Activated naive CD8-positive, alpha-beta T cell (primary cell): ENCODE data around the gene ATG7.
"Not testable (repeated sequence)": the region's sequence is repeated elsewhere in the genome, so short reads cannot be mapped to it uniquely, and the experiment has no call there.

ENCODE experiments used
- H3K27ac Mint-ChIP-seq: one replicate; pipeline ENCODE4 v1.8.0; 2021; ENCODE audit warnings: mixed read lengths
- H3K27me3 Mint-ChIP-seq: one replicate; pipeline ENCODE4 v1.8.0; 2021; ENCODE audit warnings: mixed read lengths
- H3K36me3 Mint-ChIP-seq: one replicate; pipeline ENCODE4 v1.8.0; 2021; ENCODE audit warnings: mixed read lengths
- H3K4me1 Mint-ChIP-seq: one replicate; pipeline ENCODE4 v1.8.0; 2021; ENCODE audit warnings: low read depth, mixed read lengths
- H3K4me3 Mint-ChIP-seq: one replicate; pipeline ENCODE4 v1.8.0; 2021; ENCODE audit warnings: mild to moderate bottlenecking, mixed read lengths
- H3K9me3 Mint-ChIP-seq: one replicate; pipeline ENCODE4 v1.8.0; 2021; ENCODE audit warnings: low read depth, mixed read lengths

ATG7 gene

GRCh38 chr3:11565492-11565891 is 293.3 kb downstream of the ATG7 start:
- Mint-ChIP-seq H3K4me3 (no peak overlapping the region), H3K36me3 (no peaks in the 10 kb centered on the region), H3K9me3 (no peaks in the 10 kb centered on the region), H3K27me3 (no peaks in the 10 kb centered on the region), H3K4me1 (peaks cover 2% of the 10 kb centered on the region), H3K27ac (no peak overlapping the region)

- Mint-ChIP-seq H3K4me1 (peaks cover 2% of the 10 kb centered on the region), H3K4me3 (no peak overlapping the region), H3K27me3 (no peaks in the 10 kb centered on the region), H3K27ac (no peak overlapping the region), H3K36me3 (no peaks in the 10 kb centered on the region), H3K9me3 (no peaks in the 10 kb centered on the region)
Observed at GRCh38 chr3:11565932-11566331, 293.7 kb downstream of the ATG7 start.

- Mint-ChIP-seq H3K9me3 (no peaks in the 10 kb centered on the region), H3K4me1 (peaks cover 2% of the 10 kb centered on the region), H3K4me3 (no peak overlapping the region), H3K36me3 (no peaks in the 10 kb centered on the region), H3K27ac (peak overlapping the region; percentile 7), H3K27me3 (no peaks in the 10 kb centered on the region)
Observed at GRCh38 chr3:11566478-11566877, 294.3 kb downstream of the ATG7 start.

- Mint-ChIP-seq H3K4me3 (no peak overlapping the region), H3K36me3 (no peaks in the 10 kb centered on the region), H3K27ac (peak overlapping the region; percentile 7), H3K4me1 (peaks cover 2% of the 10 kb centered on the region), H3K9me3 (no peaks in the 10 kb centered on the region), H3K27me3 (no peaks in the 10 kb centered on the region)
Observed at GRCh38 chr3:11566916-11567315, 294.7 kb downstream of the ATG7 start.

GRCh38 chr3:11567516-11568467 is 295.6 kb downstream of the ATG7 start:
- no peaks in the 10 kb centered on the region for H3K27me3 Mint-ChIP-seq
- H3K4me1 Mint-ChIP-seq = peaks cover 7% of the 10 kb centered on the region
- H3K4me3 Mint-ChIP-seq = no peak overlapping the region
- H3K27ac Mint-ChIP-seq = peak overlapping the region; percentile 58
- H3K36me3 Mint-ChIP-seq = peaks cover 2% of the 10 kb centered on the region
- H3K9me3 Mint-ChIP-seq = no peaks in the 10 kb centered on the region

- peak overlapping the region; percentile 58 for H3K27ac Mint-ChIP-seq
- peaks cover 2% of the 10 kb centered on the region for H3K36me3 Mint-ChIP-seq
- H3K27me3 Mint-ChIP-seq = no peaks in the 10 kb centered on the region
- H3K4me3 Mint-ChIP-seq = no peak overlapping the region
- no peaks in the 10 kb centered on the region for H3K9me3 Mint-ChIP-seq
- peaks cover 7% of the 10 kb centered on the region for H3K4me1 Mint-ChIP-seq
Observed at GRCh38 chr3:11568503-11569155, 296.4 kb downstream of the ATG7 start.

GRCh38 chr3:11569156-11569741 is 297.1 kb downstream of the ATG7 start:
- Mint-ChIP-seq H3K4me1 (peaks cover 7% of the 10 kb centered on the region), H3K36me3 (peaks cover 2% of the 10 kb centered on the region), H3K27ac (peak overlapping the region; percentile 68), H3K27me3 (no peaks in the 10 kb centered on the region), H3K4me3 (no peak overlapping the region), H3K9me3 (no peaks in the 10 kb centered on the region)

GRCh38 chr3:11570251-11570650 is 298.1 kb downstream of the ATG7 start:
- peak overlapping the region; percentile 8 for H3K27ac Mint-ChIP-seq
- H3K9me3 Mint-ChIP-seq = no peaks in the 10 kb centered on the region
- H3K36me3 Mint-ChIP-seq = peaks cover 2% of the 10 kb centered on the region
- H3K4me3 Mint-ChIP-seq = no peak overlapping the region
- peaks cover 7% of the 10 kb centered on the region for H3K4me1 Mint-ChIP-seq
- no peaks in the 10 kb centered on the region for H3K27me3 Mint-ChIP-seq

GRCh38 chr3:11570789-11571495 is 298.7 kb downstream of the ATG7 start:
- Mint-ChIP-seq H3K4me1 (peaks cover 7% of the 10 kb centered on the region), H3K9me3 (no peaks in the 10 kb centered on the region), H3K36me3 (peaks cover 2% of the 10 kb centered on the region), H3K27ac (peak overlapping the region; percentile 8), H3K27me3 (no peaks in the 10 kb centered on the region), H3K4me3 (no peak overlapping the region)

GRCh38 chr3:11572660-11573059 is 300.5 kb downstream of the ATG7 start:
- H3K27me3 Mint-ChIP-seq, H3K9me3 Mint-ChIP-seq, H3K36me3 Mint-ChIP-seq: not testable (repeated sequence)
- peaks cover 10% of the 10 kb centered on the region for H3K4me1 Mint-ChIP-seq
- H3K4me3 Mint-ChIP-seq = peak overlapping the region; percentile 14
- H3K27ac Mint-ChIP-seq = peak overlapping the region; percentile 24

- H3K4me1 Mint-ChIP-seq = peaks cover 18% of the 10 kb centered on the region
- H3K27ac Mint-ChIP-seq = no peak overlapping the region
- H3K27me3 Mint-ChIP-seq = no peaks in the 10 kb centered on the region
- no peak overlapping the region for H3K4me3 Mint-ChIP-seq
- no peaks in the 10 kb centered on the region for H3K9me3 Mint-ChIP-seq
- peaks cover 8% of the 10 kb centered on the region for H3K36me3 Mint-ChIP-seq
Observed at GRCh38 chr3:11574981-11575669, 302.9 kb downstream of the ATG7 start.

GRCh38 chr3:11575677-11576076 is 303.5 kb downstream of the ATG7 start:
- peaks cover 10% of the 10 kb centered on the region for H3K36me3 Mint-ChIP-seq
- no peaks in the 10 kb centered on the region for H3K27me3 Mint-ChIP-seq
- no peaks in the 10 kb centered on the region for H3K9me3 Mint-ChIP-seq
- H3K4me3 Mint-ChIP-seq = no peak overlapping the region
- H3K4me1 Mint-ChIP-seq = peaks cover 20% of the 10 kb centered on the region
- H3K27ac Mint-ChIP-seq = no peak overlapping the region

- H3K36me3 Mint-ChIP-seq = peaks cover 10% of the 10 kb centered on the region
- H3K27me3 Mint-ChIP-seq = no peaks in the 10 kb centered on the region
- no peak overlapping the region for H3K27ac Mint-ChIP-seq
Observed at GRCh38 chr3:11576453-11576852, 304.3 kb downstream of the ATG7 start.

GRCh38 chr3:11578169-11578568 is 306.0 kb downstream of the ATG7 start:
- H3K27me3 Mint-ChIP-seq = no peaks in the 10 kb centered on the region
- H3K36me3 Mint-ChIP-seq = peaks cover 8% of the 10 kb centered on the region
- no peak overlapping the region for H3K27ac Mint-ChIP-seq

More at GRCh38 chr3:11576453-11576852, 304.3 kb downstream of the ATG7 start:
- Mint-ChIP-seq H3K4me1 (peaks cover 24% of the 10 kb centered on the region), H3K4me3 (no peak overlapping the region), H3K9me3 (no peaks in the 10 kb centered on the region)

More at GRCh38 chr3:11578169-11578568, 306.0 kb downstream of the ATG7 start:
- Mint-ChIP-seq H3K4me1 (peaks cover 37% of the 10 kb centered on the region), H3K9me3 (no peaks in the 10 kb centered on the region), H3K4me3 (no peak overlapping the region)
